HG03575 (cell line): ENCODE measurements around the gene SCARF2.
"Not testable (repeated sequence)": the region's sequence is repeated elsewhere in the genome, so short reads cannot be mapped to it uniquely, and the experiment has no call there.

Experiments
- ATAC-seq: cut with Tn5 transposase; IDR thresholded peaks from one replicate; pipeline ENCODE4 v1.9.1; 2021; ENCODE audit not compliant: unreplicated experiment, insufficient number of reproducible peaks, low FRiP score; ENCODE audit errors: extremely low read depth

Gene SCARF2

GRCh38 chr22:20464912-20465758 lies 27.5 kb upstream of the SCARF2 start:
- ATAC-seq = no peak

GRCh38 chr22:20464096-20464614 lies 26.5 kb upstream of the SCARF2 start:
- ATAC-seq = no peak

GRCh38 chr22:20463324-20464095 lies 25.9 kb upstream of the SCARF2 start:
- ATAC-seq = no peak

GRCh38 chr22:20459862-20460261 lies 22.2 kb upstream of the SCARF2 start:
- ATAC-seq = no peak

- no peak for ATAC-seq
These were observed 21.5 kb upstream of the SCARF2 start for GRCh38 chr22:20459152-20459542.

GRCh38 chr22:20458530-20459151 lies 21.0 kb upstream of the SCARF2 start:
- ATAC-seq = no peak

GRCh38 chr22:20457506-20458240 lies 20.0 kb upstream of the SCARF2 start:
- ATAC-seq = no peak

- no peak for ATAC-seq
These were observed 19.1 kb upstream of the SCARF2 start for GRCh38 chr22:20456722-20457076.

- no peak for ATAC-seq
These were observed 18.6 kb upstream of the SCARF2 start for GRCh38 chr22:20456064-20456721.

- no peak for ATAC-seq
These were observed 18.1 kb upstream of the SCARF2 start for GRCh38 chr22:20455709-20456063.

GRCh38 chr22:20453222-20453621 lies 15.6 kb upstream of the SCARF2 start:
- ATAC-seq = no peak

- ATAC-seq = no peak
These were observed 14.3 kb upstream of the SCARF2 start for GRCh38 chr22:20451920-20452319.

- ATAC-seq = not testable (repeated sequence)
These were observed 13.6 kb upstream of the SCARF2 start for GRCh38 chr22:20451129-20451778.

GRCh38 chr22:20450551-20450906 lies 12.9 kb upstream of the SCARF2 start:
- ATAC-seq = no peak

- ATAC-seq = no peak
These were observed 12.4 kb upstream of the SCARF2 start for GRCh38 chr22:20449819-20450550.

GRCh38 chr22:20448630-20449029 lies 11.0 kb upstream of the SCARF2 start:
- ATAC-seq = no peak

- no peak for ATAC-seq
These were observed 8.9 kb upstream of the SCARF2 start for GRCh38 chr22:20446383-20446970.
